T-helper 9 cell (primary cell): ENCODE data around the gene GPC5.
"Not testable (repeated sequence)": the region's sequence is repeated elsewhere in the genome, so short reads cannot be mapped to it uniquely, and the experiment has no call there.

Experiments
- DNase-seq: peaks from one replicate; pipeline ENCODE4 v3.0.0-alpha.2; 2020

Gene GPC5

GRCh38 chr13:92412996-92413395, 1014.6 kb downstream of the GPC5 start:
- no peak for DNase-seq

GRCh38 chr13:92413452-92413851, 1015.0 kb downstream of the GPC5 start:
- DNase-seq: no peak

- no peak for DNase-seq
Measured at GRCh38 chr13:92414851-92415250, 1016.4 kb downstream of the GPC5 start.

GRCh38 chr13:92415781-92416180, 1017.4 kb downstream of the GPC5 start:
- no peak for DNase-seq

GRCh38 chr13:92418818-92419412, 1020.5 kb downstream of the GPC5 start:
- no peak for DNase-seq

GRCh38 chr13:92429231-92429630, 1030.8 kb downstream of the GPC5 start:
- no peak for DNase-seq

GRCh38 chr13:92433386-92433785, 1035.0 kb downstream of the GPC5 start:
- no peak for DNase-seq

GRCh38 chr13:92433963-92434362, 1035.5 kb downstream of the GPC5 start:
- no peak for DNase-seq

- DNase-seq: no peak
Measured at GRCh38 chr13:92436924-92437323, 1038.5 kb downstream of the GPC5 start.

- no peak for DNase-seq
Measured at GRCh38 chr13:92444244-92444643, 1045.8 kb downstream of the GPC5 start.

- no peak for DNase-seq
Measured at GRCh38 chr13:92451060-92451459, 1052.6 kb downstream of the GPC5 start.

GRCh38 chr13:92452840-92453239, 1054.4 kb downstream of the GPC5 start:
- no peak for DNase-seq

- no peak for DNase-seq
Measured at GRCh38 chr13:92459306-92459705, 1060.9 kb downstream of the GPC5 start.

- DNase-seq: no peak
Measured at GRCh38 chr13:92460479-92460878, 1062.1 kb downstream of the GPC5 start.

- DNase-seq: no peak
Measured at GRCh38 chr13:92461402-92461801, 1063.0 kb downstream of the GPC5 start.

- DNase-seq: no peak
Measured at GRCh38 chr13:92461831-92462230, 1063.4 kb downstream of the GPC5 start.

GRCh38 chr13:92463134-92463533, 1064.7 kb downstream of the GPC5 start:
- DNase-seq: no peak

- DNase-seq: no peak
Measured at GRCh38 chr13:92473765-92474475, 1075.5 kb downstream of the GPC5 start.

GRCh38 chr13:92480387-92480786, 1082.0 kb downstream of the GPC5 start:
- DNase-seq: no peak

- not testable (repeated sequence) for DNase-seq
Measured at GRCh38 chr13:92482790-92483189, 1084.4 kb downstream of the GPC5 start.

GRCh38 chr13:92483894-92484293, 1085.5 kb downstream of the GPC5 start:
- no peak for DNase-seq

- DNase-seq: no peak
Measured at GRCh38 chr13:92487238-92487637, 1088.8 kb downstream of the GPC5 start.

- no peak for DNase-seq
Measured at GRCh38 chr13:92488249-92488852, 1089.9 kb downstream of the GPC5 start.

- no peak for DNase-seq
Measured at GRCh38 chr13:92491839-92492238, 1093.4 kb downstream of the GPC5 start.
